GM19239 (cell line): Measurements from ENCODE around the gene TNS1.

Experiments
- DNase-seq: peaks from one replicate; pipeline ENCODE4 v3.0.0; 2011; ENCODE audit warnings: low spot score; ENCODE audit not compliant: insufficient read length
- FAIRE-seq: peaks from 2 replicates; lab custom pipeline; 2011; peaks lifted over from hg19 to GRCh38; lab: Jason Lieb, UNC

TNS1 gene

DNA sequence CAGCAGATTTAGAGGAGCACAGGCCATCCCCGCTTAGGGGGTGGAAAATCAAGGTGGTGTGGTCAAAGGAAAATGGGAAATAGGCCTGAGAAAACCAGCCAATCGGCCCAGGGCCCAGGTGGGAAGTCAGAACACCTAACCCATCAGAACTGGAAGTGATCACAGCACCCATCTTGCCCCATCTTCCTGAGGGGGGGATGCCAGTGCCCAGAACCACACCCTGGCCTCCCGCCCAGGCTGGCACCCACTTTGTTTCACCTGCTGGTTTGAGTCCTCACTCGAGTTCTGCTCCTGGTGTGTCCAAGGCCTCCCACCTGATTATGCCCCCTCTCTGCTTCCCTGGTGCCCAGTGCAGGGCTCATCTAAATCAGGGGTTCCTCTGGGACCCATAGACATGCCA, 174.5 kb downstream of the TNS1 start:
- FAIRE-seq = no peak
- no peak for DNase-seq

- no peak for FAIRE-seq
- no peak for DNase-seq
Measured at GRCh38 chr2:217827430-217828201, 175.2 kb downstream of the TNS1 start.

DNA sequence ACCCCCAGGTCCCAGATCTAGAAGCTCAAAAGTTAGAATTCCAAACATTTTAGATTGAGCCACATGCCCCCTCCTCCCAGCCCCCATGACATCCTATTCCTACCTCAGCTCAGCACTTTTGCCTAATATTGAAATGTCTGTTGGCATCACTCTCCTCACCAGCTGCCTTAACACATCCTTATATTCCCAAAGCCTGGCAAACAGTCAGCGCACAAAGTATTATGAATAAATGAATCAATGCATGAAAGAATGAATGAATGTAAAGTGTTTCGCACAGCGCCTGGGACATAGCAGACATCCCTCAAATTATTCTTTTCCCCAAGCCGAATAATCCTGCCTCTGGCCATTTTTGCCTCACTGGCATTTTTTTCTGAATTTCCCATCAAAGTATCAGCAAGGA, 175.8 kb downstream of the TNS1 start:
- FAIRE-seq (no peak), DNase-seq (no peak)

DNA sequence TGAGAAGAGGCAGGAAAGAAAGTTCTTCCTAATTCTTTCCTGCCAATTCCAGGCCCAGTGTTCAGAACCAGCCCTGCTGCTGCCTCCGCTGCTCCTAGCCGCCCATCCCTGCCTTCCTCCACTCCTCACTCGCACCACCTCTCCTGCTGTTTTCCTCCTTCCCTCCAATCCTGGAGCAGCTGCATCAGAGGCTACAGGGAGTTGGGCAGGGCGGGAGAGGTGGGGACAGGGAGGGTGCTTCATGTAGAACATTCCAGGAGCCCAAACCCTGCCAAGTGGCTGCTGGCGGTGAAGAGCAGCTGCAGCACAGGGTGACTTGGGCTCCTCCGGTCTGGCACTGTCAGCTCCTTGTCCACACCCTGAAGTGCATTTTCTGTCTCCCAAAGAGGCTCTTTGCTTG, 176.3 kb downstream of the TNS1 start:
- no peak for FAIRE-seq
- no peak for DNase-seq

GRCh38 chr2:217825469-217826235, 177.1 kb downstream of the TNS1 start:
- no peak for FAIRE-seq
- no peak for DNase-seq

- FAIRE-seq (no peak), DNase-seq (no peak)
Measured at GRCh38 chr2:217824223-217824622, 178.6 kb downstream of the TNS1 start.

GRCh38 chr2:217823626-217824025, 179.2 kb downstream of the TNS1 start:
- DNase-seq = no peak
- FAIRE-seq = no peak

DNA sequence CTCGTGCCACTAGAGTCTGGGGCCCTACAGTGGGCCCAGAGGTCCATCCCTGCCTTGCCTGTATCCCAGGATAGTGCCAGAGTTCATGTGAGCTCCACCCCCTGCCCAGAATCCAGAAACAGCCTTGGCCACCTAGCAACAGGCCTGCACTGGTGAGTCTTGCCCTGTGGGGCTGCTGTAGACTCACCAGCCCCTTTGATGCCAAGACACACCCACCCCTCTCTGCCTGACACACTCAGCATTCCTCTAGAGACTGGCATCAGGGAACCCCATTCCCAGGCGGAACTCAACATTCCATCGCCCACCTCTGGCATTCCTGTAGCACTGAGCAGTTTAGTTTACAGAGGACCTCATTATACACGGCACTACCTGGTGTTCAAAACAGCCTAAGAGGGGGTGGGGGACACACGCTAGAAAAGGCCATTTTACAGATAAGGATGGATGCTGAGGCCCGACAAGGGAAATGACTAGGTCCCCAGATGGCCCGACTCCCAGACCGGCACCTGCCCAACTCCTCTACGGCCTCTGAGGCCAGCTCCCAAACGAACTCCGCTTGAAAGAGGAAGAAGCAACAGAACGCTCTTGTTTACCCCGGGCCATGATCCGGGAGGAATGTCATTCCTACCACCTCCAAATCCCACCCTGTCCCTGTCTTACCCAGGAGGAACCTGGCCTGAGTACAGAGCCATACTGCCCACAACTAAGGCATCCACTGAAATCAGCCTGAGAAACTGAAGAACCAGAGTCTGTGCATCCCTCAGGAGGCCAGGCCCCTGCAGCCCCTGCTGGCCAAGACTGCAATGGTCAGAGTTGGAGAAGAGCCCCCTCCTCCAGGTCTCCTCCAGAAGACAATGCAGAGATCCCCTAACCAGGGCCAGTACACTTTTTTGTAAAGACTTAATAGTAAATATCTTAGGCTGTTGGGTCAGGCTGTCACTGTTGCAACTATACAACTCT, 180.2 kb downstream of the TNS1 start:
- no peak for DNase-seq
- FAIRE-seq = no peak

DNA sequence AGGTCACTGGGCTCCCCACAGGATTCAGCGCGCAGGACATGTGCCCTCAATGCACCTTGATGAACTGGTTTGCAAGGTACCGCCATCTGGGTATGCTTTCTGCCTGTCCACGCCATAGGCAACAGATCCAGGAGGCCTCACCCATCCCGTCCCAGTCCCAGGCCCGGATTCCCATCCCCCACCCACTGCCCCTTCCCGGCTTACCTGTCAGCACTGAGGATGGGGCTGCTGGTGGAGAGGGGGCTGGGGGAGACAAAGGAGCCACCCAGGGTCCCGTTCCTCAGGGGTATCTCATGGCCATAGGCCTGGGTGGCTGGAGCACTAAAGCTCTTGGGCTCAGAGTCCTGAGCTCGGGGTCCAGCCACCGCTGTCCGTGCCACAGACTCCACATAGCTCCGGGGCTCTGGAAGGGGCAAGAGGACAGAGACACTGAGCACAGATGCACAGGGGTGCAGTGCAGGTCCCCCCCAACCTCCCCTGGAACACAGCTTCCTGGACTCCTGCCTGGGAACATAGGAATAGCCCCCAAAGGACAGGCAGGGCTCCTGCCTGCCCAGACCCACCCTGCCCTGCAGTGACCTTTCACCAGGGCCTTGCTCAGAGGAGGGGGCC, 181.2 kb downstream of the TNS1 start:
- FAIRE-seq (no peak), DNase-seq (no peak)

- no peak for DNase-seq
- no peak for FAIRE-seq
Measured at GRCh38 chr2:217820904-217821303, 181.9 kb downstream of the TNS1 start.

- no peak for FAIRE-seq
- DNase-seq = no peak
Measured at GRCh38 chr2:217820091-217820819, 182.5 kb downstream of the TNS1 start.

GRCh38 chr2:217818293-217818850, 184.4 kb downstream of the TNS1 start:
- FAIRE-seq = no peak
- no peak for DNase-seq

DNA sequence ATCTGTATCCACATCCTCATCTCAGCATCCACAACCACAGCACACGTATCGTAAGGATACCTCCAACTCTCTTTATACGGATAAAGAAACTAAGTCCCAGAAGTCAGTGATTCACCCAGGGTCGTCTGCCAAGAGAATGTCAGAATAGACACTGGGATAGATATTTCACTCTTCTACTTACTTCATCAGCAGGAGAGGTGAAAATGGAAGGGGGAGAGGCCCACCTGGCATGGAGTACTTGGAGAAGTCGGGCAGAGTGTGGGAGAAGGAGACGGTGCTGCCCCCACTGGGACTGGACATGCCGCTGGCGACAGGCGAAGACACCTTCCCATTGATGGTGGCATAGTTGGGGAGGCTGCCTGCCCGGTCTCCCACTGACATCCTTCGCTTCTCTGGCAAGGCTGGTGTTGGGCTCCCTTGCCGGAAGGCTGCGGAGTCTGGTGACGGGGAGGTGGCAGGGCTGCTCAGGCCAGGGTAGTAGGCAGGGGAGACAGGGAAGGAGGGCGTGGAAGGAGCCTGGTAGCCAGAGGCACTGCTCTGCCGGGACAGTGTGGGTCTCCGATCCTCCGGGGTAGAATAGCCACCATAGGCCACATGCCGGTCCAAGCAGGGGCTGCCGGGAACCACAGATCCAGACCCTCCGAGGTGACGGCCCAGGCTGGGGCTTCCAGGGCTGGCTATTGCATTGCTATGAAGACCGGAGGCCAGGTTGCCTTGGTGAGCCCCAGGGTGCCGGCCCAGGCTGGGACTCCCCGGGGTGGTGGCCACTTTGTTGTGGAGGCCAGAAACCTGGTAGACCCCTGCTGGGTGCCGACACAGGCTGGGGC, 185.1 kb downstream of the TNS1 start:
- no peak for DNase-seq
- no peak for FAIRE-seq

DNA sequence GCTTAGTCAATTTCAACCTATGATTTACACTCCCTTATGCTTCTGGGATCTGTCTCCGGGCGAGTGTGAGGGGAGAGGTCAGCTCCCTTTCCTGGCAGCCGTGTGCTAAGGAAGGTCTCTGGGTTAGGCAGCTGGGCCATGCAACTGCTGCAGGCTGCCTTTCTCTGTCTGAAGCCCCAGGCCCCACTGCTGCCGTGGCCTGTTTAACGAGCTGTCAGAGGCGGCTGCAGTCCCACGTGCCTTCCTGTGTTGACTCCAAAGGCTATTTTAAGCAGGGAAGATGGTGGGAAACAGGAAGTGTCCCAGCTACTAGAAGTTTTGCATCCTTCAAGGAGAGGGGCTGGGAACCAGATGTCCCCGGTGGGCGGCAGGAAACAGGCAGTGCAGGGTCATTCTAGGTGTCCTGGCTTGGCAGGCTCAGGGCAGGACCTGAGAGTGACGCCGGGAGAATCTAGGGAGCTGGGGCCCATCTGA, 186.4 kb downstream of the TNS1 start:
- DNase-seq (no peak), FAIRE-seq (no peak)

- FAIRE-seq (no peak), DNase-seq (no peak)
Measured at GRCh38 chr2:217813828-217814227, 189.0 kb downstream of the TNS1 start.

- FAIRE-seq (no peak), DNase-seq (no peak)
Measured at GRCh38 chr2:217812170-217812569, 190.6 kb downstream of the TNS1 start.

GRCh38 chr2:217810260-217810659, 192.5 kb downstream of the TNS1 start:
- FAIRE-seq = no peak

GRCh38 chr2:217809736-217810135, 193.1 kb downstream of the TNS1 start:
- FAIRE-seq (no peak), DNase-seq (no peak)

More at GRCh38 chr2:217810260-217810659, 192.5 kb downstream of the TNS1 start:
- DNase-seq = no peak
